Mesenchymal stem cell (in vitro differentiated cells and primary cell): Measurements from ENCODE around the gene HID1.
A peak's percentile ranks its signal among the peaks of the same experiment; 100 is the strongest.

Experiments used
- DNase-seq: peaks from one replicate; pipeline ENCODE4 v3.0.0-alpha.2; 2013
- H2AFZ ChIP-seq: one replicate; pipeline ENCODE4 v1.6.1; 2013; ENCODE audit warnings: low read depth, mild to moderate bottlenecking, control low read depth, inconsistent platforms, low read length, moderate library complexity
- H2AK5ac ChIP-seq: 2 replicates; pipeline ENCODE4 v1.6.1; 2013; ENCODE audit warnings: low read length, moderate library complexity, mild to moderate bottlenecking, inconsistent platforms; ENCODE audit not compliant: severe bottlenecking
- H2BK120ac ChIP-seq: one replicate; pipeline ENCODE4 v1.6.1; 2013; ENCODE audit warnings: low read depth, mild to moderate bottlenecking, inconsistent platforms, low read length, moderate library complexity
- H2BK12ac ChIP-seq, 2 experiments: one replicate each; pipeline ENCODE4 v1.6.1; 2013; ENCODE audit warnings: inconsistent platforms in 2 of 2, low read length in 2 of 2, mild to moderate bottlenecking in 2 of 2, moderate library complexity in 2 of 2, control low read depth in 1 of 2
- H2BK15ac ChIP-seq: one replicate; pipeline ENCODE4 v1.6.1; 2013; ENCODE audit warnings: mild to moderate bottlenecking, low read depth, inconsistent platforms; ENCODE audit not compliant: poor library complexity, severe bottlenecking
- H2BK5ac ChIP-seq: 2 replicates; pipeline ENCODE4 v1.6.1; 2013; ENCODE audit warnings: low read depth, mild to moderate bottlenecking, low read length, control low read depth, inconsistent platforms; ENCODE audit not compliant: poor library complexity, severe bottlenecking
- H3K14ac ChIP-seq, 2 experiments: one replicate each; pipeline ENCODE4 v1.6.1; 2013; ENCODE audit warnings: inconsistent platforms in 2 of 2, low read length in 2 of 2, control low read depth in 1 of 2, mild to moderate bottlenecking in 1 of 2, moderate library complexity in 1 of 2
- H3K18ac ChIP-seq, 2 experiments: one replicate each; pipeline ENCODE4 v1.6.1; 2013; ENCODE audit warnings: inconsistent platforms in 2 of 2, low read length in 2 of 2, control low read depth in 1 of 2, low read depth in 1 of 2, mild to moderate bottlenecking in 1 of 2
- H3K23ac ChIP-seq, 2 experiments: one replicate each; pipeline ENCODE4 v1.6.1; 2013; ENCODE audit warnings: inconsistent platforms in 2 of 2, low read length in 2 of 2, mild to moderate bottlenecking in 2 of 2, moderate library complexity in 2 of 2, control low read depth in 1 of 2
- H3K27ac ChIP-seq: 2 replicates; pipeline ENCODE4 v1.5.1; 2013; ENCODE audit warnings: mild to moderate bottlenecking, moderate library complexity, low read length, control low read depth, inconsistent platforms; ENCODE audit not compliant: poor library complexity, severe bottlenecking
- H3K27me3 ChIP-seq, 2 experiments: 2 replicates each; pipeline versions ENCODE4 v1.6.1 to v1.7.0; 2013; ENCODE audit warnings: low read length in 2 of 2, mild to moderate bottlenecking in 2 of 2, moderate library complexity in 2 of 2, control low read depth in 1 of 2, inconsistent platforms in 1 of 2; ENCODE audit not compliant: control insufficient read depth in 1 of 2, insufficient read depth in 1 of 2
- H3K36me3 ChIP-seq, 2 experiments: 2 replicates each; pipeline versions ENCODE4 v1.6.1 to v1.7.0; 2013; ENCODE audit warnings: low read length in 2 of 2, control low read depth in 1 of 2, inconsistent platforms in 1 of 2, low read depth in 1 of 2, mild to moderate bottlenecking in 1 of 2; ENCODE audit not compliant: insufficient read depth in 2 of 2, control insufficient read depth in 1 of 2
- H3K4ac ChIP-seq, 2 experiments: one replicate each; pipeline ENCODE4 v1.6.1; 2013; ENCODE audit warnings: inconsistent platforms in 2 of 2, low read length in 2 of 2, mild to moderate bottlenecking in 2 of 2, moderate library complexity in 2 of 2, control low read depth in 1 of 2, low read depth in 1 of 2
- H3K4me1 ChIP-seq: 2 replicates; pipeline ENCODE4 v1.6.1; 2013; ENCODE audit warnings: low read depth, low read length, control low read depth; ENCODE audit not compliant: control insufficient read depth, insufficient read depth
- H3K4me2 ChIP-seq: 2 replicates; pipeline ENCODE4 v1.6.1; 2013; ENCODE audit warnings: low read length, mild to moderate bottlenecking, inconsistent platforms; ENCODE audit not compliant: poor library complexity, severe bottlenecking
- H3K4me3 ChIP-seq, 2 experiments: 2 replicates each; pipeline versions ENCODE4 v1.5.1 to v1.7.0; 2013; ENCODE audit warnings: low read length in 2 of 2, mild to moderate bottlenecking in 2 of 2, control low read depth in 1 of 2, low read depth in 1 of 2; ENCODE audit not compliant: insufficient read depth in 1 of 2
- H3K79me1 ChIP-seq: replicated peaks from 2 replicates; pipeline ENCODE4 v1.6.1; 2013; ENCODE audit warnings: mild to moderate bottlenecking, control low read depth, low read length, inconsistent platforms; ENCODE audit not compliant: poor library complexity, severe bottlenecking
- H3K9ac ChIP-seq: 2 replicates; pipeline ENCODE4 v1.7.0; 2013; ENCODE audit warnings: mild to moderate bottlenecking, low read length, moderate library complexity
- H3K9me3 ChIP-seq: 2 replicates; pipeline ENCODE4 v1.7.0; 2013; ENCODE audit warnings: mild to moderate bottlenecking, low read length; ENCODE audit not compliant: control insufficient read depth
- H4K8ac ChIP-seq: one replicate; pipeline ENCODE4 v1.6.1; 2013; ENCODE audit warnings: inconsistent platforms, mild to moderate bottlenecking, low read length, moderate library complexity
- H4K91ac ChIP-seq: one replicate; pipeline ENCODE4 v1.6.1; 2013; ENCODE audit warnings: mild to moderate bottlenecking, low read length, inconsistent platforms
- WGBS: methylation state at CpG from one replicate; pipeline ENCODE4 v1.1.7; 2013; ENCODE audit warnings: mixed read lengths; 5-methylcytosine and 5-hydroxymethylcytosine counted together

The HID1 gene

GRCh38 chr17:74979408-74980146 is 7.0 kb upstream of the HID1 start:
- no peak overlapping the region for H4K91ac ChIP-seq
- H3K14ac ChIP-seq: no peak overlapping the region

DNA sequence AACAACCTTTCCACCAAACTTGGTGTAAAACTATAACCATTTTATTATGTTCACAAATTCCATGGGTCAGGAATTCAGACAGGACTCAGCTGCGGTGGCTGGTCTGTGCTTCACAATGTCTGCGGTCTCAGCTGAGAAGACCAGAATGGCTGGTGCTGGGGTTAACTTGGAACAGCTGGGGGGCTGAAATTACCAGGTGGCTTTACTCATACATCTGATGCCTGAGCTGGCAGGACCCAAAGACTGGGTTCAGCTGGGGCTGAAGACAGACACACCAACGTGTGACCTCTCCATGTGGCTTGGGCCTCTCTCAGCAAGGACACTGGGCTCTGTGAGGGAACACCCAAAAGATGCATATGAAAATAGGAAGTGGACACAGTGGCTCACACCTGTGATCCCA is 5.7 kb upstream of the HID1 start:
- Histone ChIP-seq H2BK5ac (no peak overlapping the region), H4K91ac (no peak overlapping the region)

More at GRCh38 chr17:74979408-74980146, 7.0 kb upstream of the HID1 start:
- Histone ChIP-seq H3K36me3 (no peaks in the 10 kb centered on the region), H3K9me3 (no peaks in the 10 kb centered on the region), H3K27me3 (peaks cover 9 to 22% of the 10 kb centered on the region in 2 experiments), H2BK5ac (no peak overlapping the region), H2BK15ac (no peak overlapping the region), H2AFZ (no peak overlapping the region), H3K4me3 (no peak overlapping the region), H3K27ac (no peak overlapping the region), H2BK12ac (no peak overlapping the region), H3K4me1 (peaks cover 11% of the 10 kb centered on the region), H2BK120ac (no peak overlapping the region), H3K18ac (no peak overlapping the region), H4K8ac (no peak overlapping the region), H2AK5ac (no peak overlapping the region), H3K23ac (no peak overlapping the region), H3K79me1 (peaks cover 3% of the 10 kb centered on the region), H3K9ac (no peak overlapping the region), H3K4ac (no peak overlapping the region), H3K4me2 (no peak overlapping the region)
- no peak for DNase-seq
- WGBS: 86% methylated on average over 17 of the region's 17 CpGs

GRCh38 chr17:74977802-74978201 is 5.2 kb upstream of the HID1 start:
- H2AFZ ChIP-seq: no peak overlapping the region
- peaks cover 14% of the 10 kb centered on the region for H3K4me1 ChIP-seq
- H4K8ac ChIP-seq: no peak overlapping the region
- H3K27me3 ChIP-seq: peaks cover 26 to 37% of the 10 kb centered on the region in 2 experiments
- no peaks in the 10 kb centered on the region for H3K36me3 ChIP-seq
- no peak overlapping the region for H3K14ac ChIP-seq
- no peak overlapping the region for H3K27ac ChIP-seq
- H3K23ac ChIP-seq: no peak overlapping the region
- H3K4ac ChIP-seq: no peak overlapping the region
- H3K9ac ChIP-seq: no peak overlapping the region
- H2BK120ac ChIP-seq: no peak overlapping the region
- H2BK12ac ChIP-seq: no peak overlapping the region
- H3K79me1 ChIP-seq: peaks cover 3% of the 10 kb centered on the region
- no peak overlapping the region for H3K4me2 ChIP-seq
- H3K18ac ChIP-seq: no peak overlapping the region
- H4K91ac ChIP-seq: no peak overlapping the region
- 100% methylated on average over 1 of the region's 3 CpGs for WGBS
- no peak overlapping the region for H2BK15ac ChIP-seq
- H3K4me3 ChIP-seq: no peak overlapping the region
- H3K9me3 ChIP-seq: no peaks in the 10 kb centered on the region
- no peak overlapping the region for H2BK5ac ChIP-seq
- DNase-seq: no peak
- H2AK5ac ChIP-seq: no peak overlapping the region

More for the DNA sequence above, 5.7 kb upstream of the HID1 start:
- H2BK12ac ChIP-seq: no peak overlapping the region
- no peak overlapping the region for H3K18ac ChIP-seq
- H3K9me3 ChIP-seq: no peaks in the 10 kb centered on the region
- H3K9ac ChIP-seq: no peak overlapping the region
- H3K4me3 ChIP-seq: no peak overlapping the region
- no peak overlapping the region for H3K4ac ChIP-seq
- H2BK15ac ChIP-seq: no peak overlapping the region
- no peaks in the 10 kb centered on the region for H3K36me3 ChIP-seq
- DNase-seq: no peak
- peaks cover 21 to 33% of the 10 kb centered on the region in 2 experiments for H3K27me3 ChIP-seq
- H3K14ac ChIP-seq: no peak overlapping the region
- peaks cover 11% of the 10 kb centered on the region for H3K4me1 ChIP-seq
- peaks cover 3% of the 10 kb centered on the region for H3K79me1 ChIP-seq
- H3K27ac ChIP-seq: no peak overlapping the region
- H3K4me2 ChIP-seq: no peak overlapping the region
- WGBS: 98% methylated on average over 3 of the region's 3 CpGs
- no peak overlapping the region for H2AFZ ChIP-seq
- H3K23ac ChIP-seq: no peak overlapping the region
- no peak overlapping the region for H2BK120ac ChIP-seq
- no peak overlapping the region for H2AK5ac ChIP-seq
- H4K8ac ChIP-seq: no peak overlapping the region

DNA sequence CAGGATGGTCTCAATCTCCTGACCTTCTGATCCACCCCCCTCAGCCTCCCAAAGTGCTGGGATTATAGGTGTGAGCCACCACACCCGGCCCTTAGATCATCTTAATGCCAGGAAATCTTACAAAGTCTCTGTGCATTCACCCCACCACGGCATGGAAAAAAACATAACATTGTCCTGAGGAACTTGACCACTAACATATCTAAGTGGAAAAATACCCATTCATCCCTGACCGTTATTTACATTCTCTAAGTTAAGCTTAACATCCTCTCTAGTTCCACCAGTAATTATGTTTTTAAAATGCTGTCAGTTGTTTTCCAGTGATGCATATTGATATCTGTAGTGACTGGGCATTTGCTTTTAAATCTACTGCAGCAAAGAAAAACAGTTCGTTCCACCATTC is 3.4 kb upstream of the HID1 start:
- Histone ChIP-seq H3K23ac (no peak overlapping the region), H2AFZ (no peak overlapping the region), H3K79me1 (no peaks in the 10 kb centered on the region), H3K27ac (no peak overlapping the region), H3K18ac (no peak overlapping the region), H4K91ac (no peak overlapping the region), H2BK15ac (no peak overlapping the region), H3K4me1 (peaks cover 13% of the 10 kb centered on the region), H3K9me3 (no peaks in the 10 kb centered on the region), H3K9ac (no peak overlapping the region), H2AK5ac (no peak overlapping the region), H3K36me3 (no peaks in the 10 kb centered on the region), H2BK120ac (no peak overlapping the region), H3K27me3 (peaks cover 35 to 51% of the 10 kb centered on the region in 2 experiments), H3K4me3 (no peak overlapping the region), H3K14ac (no peak overlapping the region), H2BK12ac (no peak overlapping the region), H2BK5ac (no peak overlapping the region), H4K8ac (no peak overlapping the region), H3K4ac (no peak overlapping the region), H3K4me2 (no peak overlapping the region)
- 77% methylated on average over 3 of the region's 4 CpGs for WGBS
- DNase-seq: peak; percentile 53
